Gastrocnemius medialis (tissue), 4 donors: Measurements from ENCODE around the gene RNF151.

ENCODE experiments used
- CTCF ChIP-seq, 5 experiments: fragments of 450-650 bp in 3 of 5; fragments of 200-600 bp in 2 of 5; sonication (generic) in 2 of 5; IDR thresholded peaks in 4 of 5; conservative IDR thresholded peaks in 1 of 5; 1 replicate in 4 of 5; 2 replicates in 1 of 5; pipeline ENCODE4 v1.5.1; 2016 to 2019; ENCODE audit warnings: antibody characterized with exemption in 5 of 5, mild to moderate bottlenecking in 3 of 5, moderate library complexity in 3 of 5
- POLR2A ChIP-seq, 2 donors: fragments of 450-650 bp; IDR thresholded peaks; one replicate each; pipeline ENCODE4 v1.6.1; 2017; ENCODE audit warnings: antibody characterized with exemption in 2 of 2, mild to moderate bottlenecking in 2 of 2, moderate library complexity in 2 of 2

GRCh38 chr16:1936945-1937479 lies 29.6 kb upstream of the RNF151 start:
- TF ChIP-seq CTCF (IDR thresholded peaks at IDR 0.05 in 4 of 5, conservative IDR thresholded peaks at IDR 0.05 in 1 of 5), result no peak
- no peak for TF ChIP-seq POLR2A (IDR thresholded peaks at IDR 0.05)
